H9 (cell line): ENCODE data around the gene KIT. TPM values are rescaled to one million over a fixed set of nuclear protein-coding genes. Genes with fewer than 3 reads are reported as not detected.

Experiments
- DNase-seq: peaks from one replicate; pipeline ENCODE4 v3.0.0-alpha.2; 2017
- H2AFZ ChIP-seq: one replicate; pipeline ENCODE4 v1.6.1; 2013; ENCODE audit warnings: mild to moderate bottlenecking, low read length, control low read depth, moderate library complexity
- H2AK5ac ChIP-seq: 2 replicates; pipeline ENCODE4 v1.6.1; 2013; ENCODE audit warnings: low read length, control low read depth, mixed read lengths; ENCODE audit not compliant: insufficient read length
- H2BK120ac ChIP-seq: one replicate; pipeline ENCODE4 v1.6.1; 2013; ENCODE audit warnings: low read depth, mild to moderate bottlenecking, low read length, control low read depth, inconsistent platforms; ENCODE audit not compliant: poor library complexity, severe bottlenecking
- H2BK12ac ChIP-seq: 2 replicates; pipeline ENCODE4 v1.6.1; 2013; ENCODE audit warnings: low read length, control low read depth, mixed read lengths, low read depth; ENCODE audit not compliant: insufficient read length
- H2BK15ac ChIP-seq: 2 replicates; pipeline ENCODE4 v1.6.1; 2013; ENCODE audit warnings: low read depth, low read length, control low read depth
- H2BK20ac ChIP-seq: one replicate; pipeline ENCODE4 v1.6.1; 2013; ENCODE audit warnings: low read depth, mild to moderate bottlenecking, low read length, control low read depth, inconsistent platforms; ENCODE audit not compliant: poor library complexity, severe bottlenecking
- H2BK5ac ChIP-seq: 2 replicates; pipeline ENCODE4 v1.6.1; 2013; ENCODE audit warnings: low read length, control low read depth, mixed read lengths; ENCODE audit not compliant: insufficient read length
- H3K14ac ChIP-seq: 2 replicates; pipeline ENCODE4 v1.6.1; 2013; ENCODE audit warnings: low read length, control low read depth; ENCODE audit not compliant: insufficient read depth
- H3K18ac ChIP-seq: 2 replicates; pipeline ENCODE4 v1.6.1; 2013; ENCODE audit warnings: low read depth, mild to moderate bottlenecking, mixed read lengths, low read length, control low read depth; ENCODE audit not compliant: insufficient read length
- H3K23ac ChIP-seq: 2 replicates; pipeline ENCODE4 v1.6.1; 2013; ENCODE audit warnings: low read length, control low read depth, mixed read lengths, low read depth; ENCODE audit not compliant: insufficient read length
- H3K23me2 ChIP-seq: 2 replicates; pipeline ENCODE4 v1.6.1; 2013; ENCODE audit warnings: low read depth, mild to moderate bottlenecking, mixed read lengths, low read length, control low read depth; ENCODE audit not compliant: insufficient read length, poor library complexity, severe bottlenecking
- H3K27ac ChIP-seq: 2 replicates; pipeline ENCODE4 v1.5.1; 2013; ENCODE audit warnings: low read length, control low read depth, mixed read lengths, low read depth; ENCODE audit not compliant: insufficient read length
- H3K27me3 ChIP-seq: 2 replicates; pipeline ENCODE4 v1.6.1; 2013; ENCODE audit warnings: low read length, control low read depth, inconsistent platforms; ENCODE audit not compliant: insufficient read depth
- H3K4ac ChIP-seq: 2 replicates; pipeline ENCODE4 v1.6.1; 2013; ENCODE audit warnings: low read depth, mild to moderate bottlenecking, control low read depth, inconsistent platforms, low read length, moderate library complexity
- H3K4me1 ChIP-seq: 2 replicates; pipeline ENCODE4 v1.6.1; 2013; ENCODE audit warnings: low read length, control low read depth, inconsistent platforms; ENCODE audit not compliant: insufficient read depth
- H3K4me2 ChIP-seq: 2 replicates; pipeline ENCODE4 v1.6.1; 2013; ENCODE audit warnings: low read length, control low read depth, mixed read lengths; ENCODE audit not compliant: insufficient read length, insufficient read depth
- H3K56ac ChIP-seq: 2 replicates; pipeline ENCODE4 v1.6.1; 2013; ENCODE audit warnings: low read depth, mild to moderate bottlenecking, mixed read lengths, low read length, control low read depth; ENCODE audit not compliant: insufficient read length
- H3K79me1 ChIP-seq: 2 replicates; pipeline ENCODE4 v1.6.1; 2013; ENCODE audit warnings: low read depth, mild to moderate bottlenecking, moderate library complexity, low read length, control low read depth, inconsistent platforms; ENCODE audit not compliant: insufficient read depth, poor library complexity, severe bottlenecking
- H3K79me2 ChIP-seq: 2 replicates; pipeline ENCODE4 v1.6.1; 2013; ENCODE audit warnings: low read length, control low read depth, inconsistent platforms; ENCODE audit not compliant: insufficient read depth
- H3K9ac ChIP-seq: 2 replicates; pipeline ENCODE4 v1.6.1; 2013; ENCODE audit warnings: low read length, control low read depth, mixed read lengths; ENCODE audit not compliant: insufficient read length; ENCODE audit errors: extremely low read depth
- H3K9me3 ChIP-seq: one replicate; pipeline ENCODE4 v1.6.1; 2013; ENCODE audit warnings: low read depth, low read length, inconsistent platforms; ENCODE audit not compliant: control insufficient read depth
- H3T11ph ChIP-seq: one replicate; pipeline ENCODE4 v1.6.1; 2013; ENCODE audit warnings: mild to moderate bottlenecking, low read length, control low read depth, inconsistent platforms
- H4K20me1 ChIP-seq: one replicate; pipeline ENCODE4 v1.6.1; 2013; ENCODE audit not compliant: control insufficient read depth, insufficient read length, insufficient read depth
- H4K5ac ChIP-seq: 2 replicates; pipeline ENCODE4 v1.6.1; 2013; ENCODE audit warnings: low read depth, mild to moderate bottlenecking, mixed read lengths, low read length, control low read depth; ENCODE audit not compliant: insufficient read length
- H4K8ac ChIP-seq: replicated peaks from 2 replicates; pipeline ENCODE4 v1.6.1; 2013; ENCODE audit warnings: low read length, control low read depth, mixed read lengths, low read depth; ENCODE audit not compliant: insufficient read length
- H4K91ac ChIP-seq: 2 replicates; pipeline ENCODE4 v1.6.1; 2013; ENCODE audit warnings: low read depth, mild to moderate bottlenecking, moderate library complexity, mixed read lengths, low read length, control low read depth; ENCODE audit not compliant: insufficient read length
- H3K27ac Mint-ChIP-seq, 3 experiments: 2 replicates in 2 of 3; 3 replicates in 1 of 3; pipeline ENCODE4 v1.8.0; 2020 to 2021; ENCODE audit warnings: mixed read lengths in 3 of 3, mild to moderate bottlenecking in 1 of 3, moderate library complexity in 1 of 3
- H3K27me3 Mint-ChIP-seq: 2 replicates; pipeline ENCODE4 v1.8.0; 2021; ENCODE audit warnings: low read depth, mild to moderate bottlenecking, moderate library complexity, mixed read lengths
- H3K36me3 Mint-ChIP-seq, 3 experiments: 2 replicates in 2 of 3; 3 replicates in 1 of 3; pipeline ENCODE4 v1.8.0; 2020 to 2021; ENCODE audit warnings: low read depth in 3 of 3, mixed read lengths in 3 of 3; ENCODE audit not compliant: insufficient read depth in 1 of 3
- H3K4me1 Mint-ChIP-seq, 2 experiments: 2 replicates each; pipeline ENCODE4 v1.8.0; 2020; ENCODE audit warnings: mixed read lengths in 2 of 2
- H3K4me3 Mint-ChIP-seq, 2 experiments: 2 replicates in 1 of 2; 3 replicates in 1 of 2; pipeline ENCODE4 v1.8.0; 2020 to 2021; ENCODE audit warnings: mild to moderate bottlenecking in 2 of 2, mixed read lengths in 2 of 2, moderate library complexity in 1 of 2
- H3K9me3 Mint-ChIP-seq, 2 experiments: 2 replicates in 1 of 2; 3 replicates in 1 of 2; pipeline ENCODE4 v1.8.0; 2020; ENCODE audit warnings: mild to moderate bottlenecking in 2 of 2, mixed read lengths in 2 of 2, moderate library complexity in 1 of 2
- total RNA-seq: library from RNA; stranded (reverse); gene quantifications from 2 replicates; pipeline ENCODE4 v1.2.1, GENCODE V29; 2021
- TF ChIP-seq, protein P1 (sequence below): fragments of 200-600 bp; sonication (generic); conservative IDR thresholded peaks from 3 replicates; pipeline ENCODE4 v1.8.0; 2021; ENCODE audit warnings: antibody characterized with exemption, mild to moderate bottlenecking

KIT gene
- total RNA-seq, 1 experiment from 2014 or later = 6.7 TPM

DNA sequence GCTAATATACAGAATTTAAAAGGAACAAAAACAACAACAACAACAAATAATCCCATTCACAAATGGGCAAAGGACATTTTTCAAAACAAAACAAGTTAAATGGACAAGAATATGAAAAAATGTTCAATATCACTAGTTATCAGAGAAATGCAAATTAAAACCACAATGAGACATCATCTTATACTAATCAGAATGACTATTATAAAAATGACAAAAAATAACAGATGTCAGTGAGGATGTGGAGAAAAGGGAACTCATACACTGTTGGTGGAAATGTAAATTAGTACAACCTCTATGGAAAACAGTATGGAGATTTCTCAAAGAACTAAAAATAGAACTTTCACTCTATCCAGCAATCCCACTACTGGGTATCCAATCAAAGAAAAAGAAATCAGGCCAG, 92.6 kb downstream of the KIT start:
- no peak overlapping the region for H3K4me2 ChIP-seq
- H3K14ac ChIP-seq = no peak overlapping the region
- H3K27ac Mint-ChIP-seq = no peak overlapping the region
- H4K91ac ChIP-seq = no peak overlapping the region
- H3K27ac ChIP-seq = no peak overlapping the region
- H3K36me3 Mint-ChIP-seq = peaks cover 10 to 27% (median 14%) of the 10 kb centered on the region in 3 experiments
- H3K79me1 ChIP-seq = no peaks in the 10 kb centered on the region
- H3K9me3 ChIP-seq = no peaks in the 10 kb centered on the region
- H3K4me1 Mint-ChIP-seq = no peaks in the 10 kb centered on the region
- no peak overlapping the region for H3K9ac ChIP-seq
- H3K23me2 ChIP-seq = no peaks in the 10 kb centered on the region
- H3K27me3 ChIP-seq = no peaks in the 10 kb centered on the region
- no peak overlapping the region for H3K4me3 Mint-ChIP-seq
- no peaks in the 10 kb centered on the region for H3K4me1 ChIP-seq
- no peak overlapping the region for H3K18ac ChIP-seq
- H4K20me1 ChIP-seq = no peaks in the 10 kb centered on the region
- H3K9me3 Mint-ChIP-seq = peaks cover 11 to 20% of the 10 kb centered on the region in 2 experiments
- H3K27me3 Mint-ChIP-seq = no peaks in the 10 kb centered on the region; the same call in 1 of the 2 replicates
- H3K23ac ChIP-seq = no peak overlapping the region
- no peak overlapping the region for H2BK20ac ChIP-seq
- H4K8ac ChIP-seq = no peak overlapping the region
- H2BK15ac ChIP-seq = no peak overlapping the region
- DNase-seq = no peak
- H4K5ac ChIP-seq = no peak overlapping the region
- H2BK12ac ChIP-seq = no peak overlapping the region
- H3K56ac ChIP-seq = no peak overlapping the region
- TF ChIP-seq, protein P1, sequence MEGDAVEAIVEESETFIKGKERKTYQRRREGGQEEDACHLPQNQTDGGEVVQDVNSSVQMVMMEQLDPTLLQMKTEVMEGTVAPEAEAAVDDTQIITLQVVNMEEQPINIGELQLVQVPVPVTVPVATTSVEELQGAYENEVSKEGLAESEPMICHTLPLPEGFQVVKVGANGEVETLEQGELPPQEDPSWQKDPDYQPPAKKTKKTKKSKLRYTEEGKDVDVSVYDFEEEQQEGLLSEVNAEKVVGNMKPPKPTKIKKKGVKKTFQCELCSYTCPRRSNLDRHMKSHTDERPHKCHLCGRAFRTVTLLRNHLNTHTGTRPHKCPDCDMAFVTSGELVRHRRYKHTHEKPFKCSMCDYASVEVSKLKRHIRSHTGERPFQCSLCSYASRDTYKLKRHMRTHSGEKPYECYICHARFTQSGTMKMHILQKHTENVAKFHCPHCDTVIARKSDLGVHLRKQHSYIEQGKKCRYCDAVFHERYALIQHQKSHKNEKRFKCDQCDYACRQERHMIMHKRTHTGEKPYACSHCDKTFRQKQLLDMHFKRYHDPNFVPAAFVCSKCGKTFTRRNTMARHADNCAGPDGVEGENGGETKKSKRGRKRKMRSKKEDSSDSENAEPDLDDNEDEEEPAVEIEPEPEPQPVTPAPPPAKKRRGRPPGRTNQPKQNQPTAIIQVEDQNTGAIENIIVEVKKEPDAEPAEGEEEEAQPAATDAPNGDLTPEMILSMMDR = no peak
- H2BK120ac ChIP-seq = no peak overlapping the region
- H3K79me2 ChIP-seq = no peaks in the 10 kb centered on the region
- H2AK5ac ChIP-seq = no peak overlapping the region
- no peak overlapping the region for H2AFZ ChIP-seq
- no peak overlapping the region for H3T11ph ChIP-seq
- H3K4ac ChIP-seq = no peak overlapping the region
- no peak overlapping the region for H2BK5ac ChIP-seq
